Stimulated activated CD8-positive, alpha-beta memory T cell treated with anti-CD3 and anti-CD28 coated beads, Interleukin-7, amount 100 ng/mL, for 48 hours (primary cell): Measurements from ENCODE around the gene DNAJB14.
A peak's percentile ranks its signal among the peaks of the same experiment; 100 is the strongest.

ENCODE experiments used
- DNase-seq, 2 donors: peaks; one replicate each; pipeline ENCODE4 v3.0.0-alpha.2; 2020; ENCODE audit warnings: low read depth in 1 of 2; ENCODE audit errors: extremely low read depth in 1 of 2

DNAJB14 gene

GRCh38 chr4:99872570-99872969, 73.8 kb downstream of the DNAJB14 start:
- DNase-seq: no peak

GRCh38 chr4:99868126-99868596, 78.3 kb downstream of the DNAJB14 start:
- peak in 1 of 2 donors; percentile 36 for DNase-seq

- no peak for DNase-seq
Measured at GRCh38 chr4:99863804-99864203, 82.6 kb downstream of the DNAJB14 start.

GRCh38 chr4:99861120-99861905, 85.1 kb downstream of the DNAJB14 start:
- no peak for DNase-seq

GRCh38 chr4:99860521-99860920, 85.9 kb downstream of the DNAJB14 start:
- DNase-seq: no peak

- DNase-seq: no peak
Measured at GRCh38 chr4:99859618-99860017, 86.8 kb downstream of the DNAJB14 start.

- no peak for DNase-seq
Measured at GRCh38 chr4:99857307-99857706, 89.1 kb downstream of the DNAJB14 start.

GRCh38 chr4:99856166-99856565, 90.3 kb downstream of the DNAJB14 start:
- DNase-seq: no peak

- DNase-seq: no peak
Measured at GRCh38 chr4:99855678-99856077, 90.7 kb downstream of the DNAJB14 start.

GRCh38 chr4:99853999-99854398, 92.4 kb downstream of the DNAJB14 start:
- DNase-seq: no peak

- DNase-seq: no peak
Measured at GRCh38 chr4:99853190-99853589, 93.2 kb downstream of the DNAJB14 start.

GRCh38 chr4:99852199-99852749, 94.1 kb downstream of the DNAJB14 start:
- DNase-seq: no peak

GRCh38 chr4:99848591-99849001, 97.8 kb downstream of the DNAJB14 start:
- DNase-seq: no peak

- DNase-seq: no peak
Measured at GRCh38 chr4:99847362-99847976, 98.9 kb downstream of the DNAJB14 start.

GRCh38 chr4:99846891-99847290, 99.5 kb downstream of the DNAJB14 start:
- no peak for DNase-seq
